PC-9 (cell line): ENCODE data around the gene FBXO44.

Experiments used
- EZH2 ChIP-seq: fragments of 200-600 bp; sonication (generic); IDR thresholded peaks from 2 replicates; pipeline ENCODE4 v1.8.0; 2017; ENCODE audit warnings: antibody characterized with exemption, low read depth
- TF ChIP-seq, protein P1 (sequence below): fragments of 200-600 bp; sonication (generic); conservative IDR thresholded peaks from 2 replicates; pipeline ENCODE4 v1.6.1; 2017; ENCODE audit warnings: mixed run types, antibody characterized with exemption, mild to moderate bottlenecking, moderate library complexity

DNA sequence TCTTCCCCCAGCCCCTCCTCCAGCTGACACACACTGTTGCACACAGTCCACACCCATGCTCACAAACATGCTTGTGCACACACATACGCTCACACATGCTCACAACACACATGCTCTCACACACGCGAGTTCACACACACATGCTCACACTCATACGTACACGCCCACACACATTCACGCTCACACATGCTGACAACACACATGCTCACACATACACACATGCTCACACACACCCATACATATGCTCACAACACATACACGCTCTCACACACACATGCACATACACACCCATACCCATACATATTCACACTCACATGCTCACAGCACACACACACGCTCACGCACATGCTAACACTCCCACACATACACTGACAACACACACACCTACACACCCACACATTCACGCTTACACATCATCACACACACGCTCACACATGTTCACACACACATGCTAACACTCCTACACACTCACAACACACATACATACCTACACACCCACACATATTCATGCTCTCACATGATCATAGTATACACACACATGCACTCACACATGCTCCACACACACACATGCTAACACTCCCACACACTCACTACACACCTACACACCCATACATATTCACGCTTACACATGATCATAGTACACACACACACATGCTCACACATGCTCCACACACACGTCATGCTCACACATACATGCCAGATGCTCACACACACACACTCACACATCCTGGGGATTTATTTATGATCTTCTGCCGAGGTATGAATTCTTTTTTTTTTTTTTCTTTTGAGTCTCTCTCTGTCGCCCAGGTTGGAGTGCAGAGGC, 47.5 kb downstream of the FBXO44 start:
- TF ChIP-seq, protein P1, sequence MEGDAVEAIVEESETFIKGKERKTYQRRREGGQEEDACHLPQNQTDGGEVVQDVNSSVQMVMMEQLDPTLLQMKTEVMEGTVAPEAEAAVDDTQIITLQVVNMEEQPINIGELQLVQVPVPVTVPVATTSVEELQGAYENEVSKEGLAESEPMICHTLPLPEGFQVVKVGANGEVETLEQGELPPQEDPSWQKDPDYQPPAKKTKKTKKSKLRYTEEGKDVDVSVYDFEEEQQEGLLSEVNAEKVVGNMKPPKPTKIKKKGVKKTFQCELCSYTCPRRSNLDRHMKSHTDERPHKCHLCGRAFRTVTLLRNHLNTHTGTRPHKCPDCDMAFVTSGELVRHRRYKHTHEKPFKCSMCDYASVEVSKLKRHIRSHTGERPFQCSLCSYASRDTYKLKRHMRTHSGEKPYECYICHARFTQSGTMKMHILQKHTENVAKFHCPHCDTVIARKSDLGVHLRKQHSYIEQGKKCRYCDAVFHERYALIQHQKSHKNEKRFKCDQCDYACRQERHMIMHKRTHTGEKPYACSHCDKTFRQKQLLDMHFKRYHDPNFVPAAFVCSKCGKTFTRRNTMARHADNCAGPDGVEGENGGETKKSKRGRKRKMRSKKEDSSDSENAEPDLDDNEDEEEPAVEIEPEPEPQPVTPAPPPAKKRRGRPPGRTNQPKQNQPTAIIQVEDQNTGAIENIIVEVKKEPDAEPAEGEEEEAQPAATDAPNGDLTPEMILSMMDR: no peak
- no peak for TF ChIP-seq EZH2
